ENCODE measurements around the gene MDM2.

Gene MDM2

DNA sequence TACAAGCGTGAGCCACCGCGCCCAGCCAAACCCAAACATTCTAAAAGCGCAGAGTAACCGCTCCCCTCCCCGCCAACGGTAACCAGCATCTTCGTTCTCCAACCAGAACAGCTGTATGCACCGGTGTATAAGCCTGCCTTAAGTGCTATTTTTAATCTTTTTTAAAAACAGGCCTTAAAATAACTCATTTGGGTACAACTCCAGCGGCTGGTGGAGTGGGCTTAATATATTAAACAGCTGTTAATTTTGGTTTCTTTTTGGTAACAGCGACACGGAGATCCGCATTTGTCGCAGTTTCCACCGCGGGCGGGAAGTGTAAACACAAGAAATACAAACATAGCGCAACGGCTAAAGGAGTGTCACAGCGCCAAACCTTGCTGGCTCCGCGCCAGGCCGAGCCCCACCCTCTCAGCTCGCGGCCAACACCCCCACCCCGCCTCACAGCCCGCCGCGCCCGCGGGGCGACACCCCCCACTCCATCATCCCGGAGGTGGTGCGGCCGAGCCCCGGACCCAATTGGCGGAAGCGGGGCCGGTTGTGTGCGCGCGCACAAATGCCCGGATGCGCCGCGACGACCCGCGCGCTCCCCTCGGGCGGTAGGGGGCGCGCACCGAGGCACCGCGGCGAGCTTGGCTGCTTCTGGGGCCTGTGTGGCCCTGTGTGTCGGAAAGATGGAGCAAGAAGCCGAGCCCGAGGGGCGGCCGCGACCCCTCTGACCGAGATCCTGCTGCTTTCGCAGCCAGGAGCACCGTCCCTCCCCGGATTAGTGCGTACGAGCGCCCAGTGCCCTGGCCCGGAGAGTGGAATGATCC lies at the start of gene MDM2:
Gene MDM2, plus strand, starts transcription at position 602 of the 812 bp plus-strand sequence. CDS start 301 bp downstream, outside the sequence.
- DNase-seq, result peak; percentile 69

GRCh38 chr12:68759852-68760251 lies 48.1 kb upstream of the MDM2 start:
- no peak for DNase-seq

- DNase-seq, result no peak
These were observed 47.1 kb upstream of the MDM2 start for GRCh38 chr12:68760806-68761441.

GRCh38 chr12:68761442-68761812 lies 46.5 kb upstream of the MDM2 start:
- DNase-seq, result no peak

DNA sequence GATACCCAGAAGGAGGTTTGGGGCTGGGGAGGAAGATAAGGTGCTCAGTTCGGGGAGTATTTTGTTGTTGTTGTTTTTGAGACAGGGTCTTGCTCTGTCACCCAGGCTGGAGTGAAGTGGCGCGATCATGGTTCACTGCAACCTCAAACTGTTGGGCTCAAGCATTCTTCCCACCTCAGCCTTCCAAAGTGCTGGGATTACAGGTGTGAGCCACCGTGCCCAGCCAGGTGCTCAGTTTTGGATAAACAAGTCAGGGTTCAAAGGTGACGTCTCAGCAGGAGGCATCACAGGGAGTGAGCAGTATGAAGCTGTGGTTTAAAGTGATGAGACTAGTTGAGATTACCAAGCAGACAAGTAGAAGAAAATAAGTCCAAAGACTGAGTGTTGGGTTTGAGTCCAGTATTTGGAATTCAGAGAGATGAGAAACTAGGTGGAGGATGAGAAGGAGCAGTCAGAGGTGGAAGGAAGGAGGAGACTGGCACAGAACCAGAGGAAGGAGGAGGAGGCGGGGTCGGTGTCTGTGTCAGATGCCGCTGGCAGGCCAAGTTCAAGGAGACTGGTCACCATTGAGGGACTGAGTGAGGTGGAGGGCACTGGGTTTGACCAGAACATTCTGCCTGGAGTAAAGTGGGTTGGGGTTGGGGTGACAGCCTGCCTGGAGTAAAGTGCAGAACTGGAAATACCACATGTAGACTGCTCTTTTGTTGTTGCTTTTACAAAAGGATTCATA lies 45.9 kb upstream of the MDM2 start:
- no peak for DNase-seq

GRCh38 chr12:68762691-68763090 lies 45.3 kb upstream of the MDM2 start:
- no peak for DNase-seq

- no peak for DNase-seq
These were observed 42.3 kb upstream of the MDM2 start for GRCh38 chr12:68765696-68766095.

GRCh38 chr12:68766646-68767045 lies 41.3 kb upstream of the MDM2 start:
- no peak for DNase-seq

- no peak for DNase-seq
These were observed 40.8 kb upstream of the MDM2 start for GRCh38 chr12:68767191-68767590.

DNA sequence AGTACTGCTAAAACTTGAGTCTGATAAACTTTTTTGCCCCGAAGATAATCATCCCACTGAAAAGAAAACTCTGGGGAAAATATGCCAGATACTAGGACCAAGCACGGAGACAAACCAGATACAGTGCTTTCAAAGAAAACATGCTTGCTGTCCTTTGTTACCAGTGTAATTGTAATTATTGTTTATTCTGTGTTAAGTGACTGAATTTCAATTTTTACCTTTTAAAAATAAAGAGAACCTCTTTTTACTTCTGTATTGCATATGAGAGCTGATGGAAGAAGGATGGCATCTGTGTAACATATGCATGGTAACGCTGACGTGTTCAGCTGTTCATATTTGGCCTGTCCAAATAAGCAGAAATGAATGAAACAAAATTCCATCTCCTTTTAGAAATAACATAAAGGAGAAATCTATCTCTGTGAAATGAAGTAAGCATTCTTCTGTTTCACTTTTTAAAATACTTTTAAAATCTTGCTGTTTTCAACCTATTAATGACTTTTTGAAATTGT lies 39.5 kb upstream of the MDM2 start:
- no peak for DNase-seq

GRCh38 chr12:68769941-68770340 lies 38.0 kb upstream of the MDM2 start:
- DNase-seq, result no peak

DNA sequence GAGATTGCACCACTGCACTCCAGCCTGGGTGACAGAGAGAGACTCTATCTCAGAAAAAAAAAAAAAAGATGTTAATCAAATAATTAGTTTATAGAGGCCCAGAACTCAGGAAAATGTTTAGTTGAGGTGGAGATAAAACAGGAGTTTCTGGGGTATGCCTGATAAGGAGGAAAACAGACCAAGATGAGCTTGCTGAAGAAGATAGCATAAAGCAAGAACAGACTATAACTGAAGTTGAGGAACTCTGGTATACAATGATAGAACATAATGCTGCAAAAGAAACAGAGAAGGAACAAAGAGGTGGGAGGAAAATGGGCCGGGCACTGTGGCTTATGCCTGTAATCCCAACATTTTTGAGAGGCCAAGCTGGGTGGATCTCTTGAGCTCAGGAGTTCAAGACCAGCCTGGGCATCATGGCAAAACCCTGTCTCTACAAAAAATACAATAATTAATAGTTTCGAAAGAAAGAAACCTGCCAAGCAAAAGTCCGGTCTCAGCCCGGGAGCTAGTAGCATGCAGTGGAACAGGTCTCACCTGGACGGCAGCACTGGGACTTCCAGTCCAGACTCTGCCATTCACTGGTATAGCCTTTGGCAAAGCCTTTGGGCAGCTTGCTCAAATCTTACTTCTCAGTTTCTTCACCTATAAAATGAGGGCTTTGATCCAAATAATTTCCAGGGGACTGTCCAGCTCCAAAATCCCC lies 36.6 kb upstream of the MDM2 start:
- DNase-seq, result no peak

- DNase-seq, result no peak
These were observed 35.3 kb upstream of the MDM2 start for GRCh38 chr12:68772714-68773113.

DNA sequence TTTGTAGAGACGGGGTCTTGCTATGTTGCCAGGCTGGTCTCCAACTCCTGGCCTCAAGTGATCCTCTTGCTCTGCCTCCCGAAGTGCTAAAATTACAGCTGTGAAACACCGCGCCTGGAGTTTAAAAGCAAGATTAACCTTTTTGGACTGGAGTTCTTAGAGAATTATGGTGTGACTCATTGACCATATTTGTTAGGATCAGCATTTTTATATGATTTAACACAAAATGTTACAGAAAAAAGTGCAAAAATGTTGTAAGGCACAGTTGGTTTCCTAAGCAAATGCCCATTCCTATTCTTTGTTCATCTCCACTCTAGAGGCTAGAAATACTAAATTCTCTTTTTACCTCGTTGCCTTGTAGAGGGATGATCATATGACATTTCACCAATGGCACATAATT lies 34.4 kb upstream of the MDM2 start:
- no peak for DNase-seq

DNA sequence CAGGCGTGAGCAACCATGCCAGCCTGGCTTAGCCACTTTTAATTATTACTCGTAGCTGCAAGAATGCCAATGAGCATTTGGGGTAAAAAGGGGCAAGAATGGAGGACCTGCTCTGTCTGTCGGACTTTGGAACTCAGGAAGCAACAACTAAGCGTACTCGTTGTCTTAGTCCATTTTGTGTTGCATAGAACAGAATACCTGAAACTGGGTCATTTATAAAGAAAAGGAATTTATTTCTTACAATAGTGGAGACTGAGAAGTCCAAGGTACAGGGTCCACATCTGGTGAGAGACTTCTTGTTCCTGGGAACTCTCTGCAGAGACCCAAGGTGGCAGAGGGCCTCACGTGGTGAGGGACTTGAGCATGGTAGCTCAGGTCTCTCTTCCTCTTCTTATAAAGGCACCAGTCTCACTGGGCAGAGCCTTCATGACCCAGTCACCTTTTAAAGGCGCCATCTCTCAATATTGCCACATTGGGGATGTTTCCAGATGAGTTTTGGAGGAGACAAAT lies 32.8 kb upstream of the MDM2 start:
- DNase-seq, result no peak

DNA sequence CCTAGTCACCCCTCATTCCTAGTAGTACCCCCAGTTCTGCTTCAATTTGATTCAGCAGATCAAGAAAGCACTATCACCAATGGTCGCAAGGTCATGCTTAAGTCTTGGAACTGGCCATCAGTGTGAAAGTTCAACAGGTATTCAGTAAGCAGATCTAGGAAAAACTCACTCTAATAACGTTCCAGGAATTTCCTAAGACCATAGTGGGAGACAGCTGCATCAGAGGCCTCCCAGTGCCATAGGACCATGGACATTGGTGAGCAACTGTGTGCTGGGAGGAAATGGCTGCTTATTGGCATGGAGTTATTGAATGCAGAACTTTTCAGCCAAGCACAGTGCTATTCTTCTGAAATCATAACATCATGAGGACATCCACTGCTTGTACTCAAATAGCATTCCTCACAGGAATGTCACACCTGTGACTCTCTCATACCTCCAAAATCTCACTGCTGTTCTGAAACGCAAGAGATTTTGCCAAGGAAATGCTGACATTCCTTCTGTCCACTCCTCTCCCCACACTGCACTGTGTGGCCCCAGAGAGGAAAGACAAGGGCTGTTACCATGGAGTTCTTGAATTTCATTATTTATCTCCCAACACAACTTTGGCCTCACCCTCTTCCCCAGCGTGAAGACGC lies 30.9 kb upstream of the MDM2 start:
- no peak for DNase-seq

GRCh38 chr12:68779280-68779679 lies 28.7 kb upstream of the MDM2 start:
- no peak for DNase-seq

DNA sequence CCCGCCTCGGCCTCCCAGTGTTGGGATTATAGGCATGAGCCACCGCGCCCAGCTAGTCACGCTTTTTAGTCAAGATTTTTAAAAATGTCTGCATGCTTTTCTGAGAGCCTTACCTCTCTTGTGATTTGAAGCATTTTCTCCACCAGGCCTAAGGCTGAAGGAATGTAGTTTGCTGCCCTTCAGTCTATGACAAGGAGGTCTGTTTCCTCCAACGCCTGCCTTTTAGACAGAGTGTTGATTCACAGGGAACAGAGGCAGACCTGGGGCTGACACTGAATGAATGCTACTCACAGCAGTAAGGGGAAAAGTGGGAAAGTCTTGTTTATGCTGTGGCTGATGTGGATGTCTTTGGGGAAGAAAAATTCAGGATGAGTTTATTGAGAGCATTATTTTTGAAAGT lies 27.2 kb upstream of the MDM2 start:
- DNase-seq, result no peak

DNA sequence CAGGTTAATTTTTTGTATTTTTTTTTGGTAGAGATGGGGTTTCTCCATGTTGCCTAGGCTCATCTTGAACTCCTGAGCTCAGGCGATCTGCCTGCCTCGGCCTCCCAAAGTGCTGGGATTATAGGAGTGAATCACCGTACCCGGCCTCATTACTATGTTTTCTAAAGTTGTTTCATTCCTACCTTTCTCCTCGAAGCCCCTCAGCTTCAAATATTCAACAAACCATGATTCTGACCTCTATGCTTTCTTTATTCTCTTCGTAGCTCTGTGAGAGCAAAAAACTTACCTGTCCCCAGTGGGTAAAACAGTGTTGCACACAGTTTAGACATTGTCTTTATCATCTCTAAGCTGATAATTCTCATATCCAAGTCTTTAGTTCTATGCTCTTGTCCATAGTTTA lies 26.2 kb upstream of the MDM2 start:
- DNase-seq, result no peak

GRCh38 chr12:68784015-68784414 lies 24.0 kb upstream of the MDM2 start:
- DNase-seq, result no peak

DNA sequence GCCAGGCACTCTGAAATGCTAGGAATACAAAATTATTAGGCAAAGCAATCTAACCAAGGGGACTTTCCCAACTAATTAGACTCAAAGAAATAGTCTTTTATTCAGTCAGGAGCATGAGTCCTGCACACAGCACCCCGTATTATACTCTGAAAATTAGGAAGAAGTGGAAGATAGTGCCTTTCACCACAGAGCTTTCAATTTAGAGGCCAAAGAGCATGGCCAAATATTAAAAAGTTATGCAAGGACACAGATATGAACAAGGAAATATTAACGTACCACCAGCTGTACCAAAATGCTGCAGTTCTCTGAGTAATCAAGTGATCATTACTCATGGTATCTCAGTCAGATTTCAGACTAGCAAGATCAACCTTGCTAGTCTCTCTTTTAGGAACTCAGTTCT lies 22.6 kb upstream of the MDM2 start:
- no peak for DNase-seq

DNA sequence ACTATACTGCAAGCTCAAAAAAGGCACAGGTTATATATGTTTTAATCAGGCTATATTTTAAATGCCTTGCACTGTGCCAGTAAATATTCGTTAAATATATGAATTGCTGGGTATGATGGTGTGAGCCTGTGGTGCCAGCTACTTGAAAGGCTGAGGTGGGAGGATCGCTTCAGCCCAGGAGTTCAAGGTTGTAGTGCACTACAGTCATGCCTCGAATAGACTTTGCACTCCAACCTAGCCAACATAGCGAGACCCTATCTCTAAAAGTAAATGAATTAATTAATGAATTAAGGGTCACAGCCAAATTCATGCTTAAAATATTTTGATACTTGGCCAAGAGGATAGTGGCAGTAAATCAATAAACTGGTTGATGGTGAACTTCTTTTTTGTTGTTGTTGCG lies 22.2 kb upstream of the MDM2 start:
- DNase-seq, result no peak
